Epithelial cell of proximal tubule (primary cell): ENCODE results near the gene CRACDL. TPM values are rescaled to one million over a fixed set of nuclear protein-coding genes. Genes with fewer than 3 reads are reported as not detected.

Source experiments
- DNase-seq: peaks from one replicate; pipeline ENCODE4 v3.0.0-alpha.2; 2011; ENCODE audit warnings: low read depth
- H3K4me3 ChIP-seq: 2 replicates; pipeline ENCODE4 v1.5.1; 2011; ENCODE audit warnings: low read depth, mild to moderate bottlenecking, low read length
- CTCF ChIP-seq: conservative IDR thresholded peaks from 2 replicates; pipeline ENCODE4 v1.5.1; 2012; ENCODE audit warnings: low read depth, mild to moderate bottlenecking, low read length
- total RNA-seq: library from RNA; depleted of rRNA; stranded (reverse); fragments of >200 nt; gene quantifications from 2 replicates; pipeline ENCODE4 v1.2.3, GENCODE V29; 2015

The CRACDL gene
- total RNA-seq, 1 donor from 2014 or later: 1.0 TPM

GRCh38 chr2:98778741-98779483, 157.1 kb downstream of the CRACDL start:
- no peak for DNase-seq
- TF ChIP-seq CTCF: no peak
- no peak overlapping the region for H3K4me3 ChIP-seq

GRCh38 chr2:98778151-98778550, 157.9 kb downstream of the CRACDL start:
- no peak for TF ChIP-seq CTCF
- H3K4me3 ChIP-seq: no peak overlapping the region
- DNase-seq: no peak

GRCh38 chr2:98777710-98778109, 158.3 kb downstream of the CRACDL start:
- no peak for DNase-seq
- TF ChIP-seq CTCF: no peak
- H3K4me3 ChIP-seq: no peak overlapping the region

- no peak overlapping the region for H3K4me3 ChIP-seq
- no peak for DNase-seq
- TF ChIP-seq CTCF: no peak
Measured at GRCh38 chr2:98777076-98777475, 158.9 kb downstream of the CRACDL start.

GRCh38 chr2:98776136-98776535, 159.9 kb downstream of the CRACDL start:
- no peak for DNase-seq
- TF ChIP-seq CTCF: no peak
- H3K4me3 ChIP-seq: no peak overlapping the region

GRCh38 chr2:98775146-98775986, 160.7 kb downstream of the CRACDL start:
- H3K4me3 ChIP-seq: no peak overlapping the region
- no peak for TF ChIP-seq CTCF
- DNase-seq: no peak
